A673 (cell line): ENCODE measurements around the gene ZSCAN18.

ENCODE experiments used
- EZH2 ChIP-seq: fragments of 200-600 bp; sonication (generic); IDR thresholded peaks from 2 replicates; pipeline ENCODE4 v1.6.1; 2017; ENCODE audit warnings: borderline replicate concordance, low read depth, mild to moderate bottlenecking, mixed read lengths, antibody characterized with exemption, low read length; ENCODE audit not compliant: poor library complexity, severe bottlenecking
- TF ChIP-seq, protein P1 (sequence below): fragments of 300-800, 200-600 bp; sonication (generic); conservative IDR thresholded peaks from 2 replicates; pipeline ENCODE4 v1.5.1; 2017; ENCODE audit warnings: low read depth, mild to moderate bottlenecking, antibody characterized with exemption, low read length, moderate library complexity, mixed read lengths

DNA sequence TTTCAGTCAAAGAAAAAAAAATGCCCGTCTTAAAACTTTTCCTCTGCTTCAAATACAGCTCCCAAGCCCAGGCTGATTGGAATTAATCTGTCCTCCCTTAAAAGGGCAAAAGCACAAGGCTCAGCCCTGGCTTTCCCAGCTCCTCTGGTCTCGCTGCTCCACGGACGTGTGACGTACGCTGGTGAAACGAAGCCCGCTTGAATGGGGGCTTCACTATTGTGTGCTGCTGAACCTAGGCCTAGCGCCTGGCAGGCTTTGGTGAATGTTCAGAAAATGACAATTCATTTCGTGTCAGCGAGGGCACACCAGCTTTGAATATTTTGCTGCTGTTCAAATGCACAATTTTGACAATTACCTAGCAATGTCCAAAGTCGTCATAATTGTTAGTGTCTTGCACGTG lies 39.6 kb downstream of the ZSCAN18 start:
- TF ChIP-seq, protein P1, sequence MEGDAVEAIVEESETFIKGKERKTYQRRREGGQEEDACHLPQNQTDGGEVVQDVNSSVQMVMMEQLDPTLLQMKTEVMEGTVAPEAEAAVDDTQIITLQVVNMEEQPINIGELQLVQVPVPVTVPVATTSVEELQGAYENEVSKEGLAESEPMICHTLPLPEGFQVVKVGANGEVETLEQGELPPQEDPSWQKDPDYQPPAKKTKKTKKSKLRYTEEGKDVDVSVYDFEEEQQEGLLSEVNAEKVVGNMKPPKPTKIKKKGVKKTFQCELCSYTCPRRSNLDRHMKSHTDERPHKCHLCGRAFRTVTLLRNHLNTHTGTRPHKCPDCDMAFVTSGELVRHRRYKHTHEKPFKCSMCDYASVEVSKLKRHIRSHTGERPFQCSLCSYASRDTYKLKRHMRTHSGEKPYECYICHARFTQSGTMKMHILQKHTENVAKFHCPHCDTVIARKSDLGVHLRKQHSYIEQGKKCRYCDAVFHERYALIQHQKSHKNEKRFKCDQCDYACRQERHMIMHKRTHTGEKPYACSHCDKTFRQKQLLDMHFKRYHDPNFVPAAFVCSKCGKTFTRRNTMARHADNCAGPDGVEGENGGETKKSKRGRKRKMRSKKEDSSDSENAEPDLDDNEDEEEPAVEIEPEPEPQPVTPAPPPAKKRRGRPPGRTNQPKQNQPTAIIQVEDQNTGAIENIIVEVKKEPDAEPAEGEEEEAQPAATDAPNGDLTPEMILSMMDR, result no peak
- no peak for TF ChIP-seq EZH2
